Measurements from ENCODE around the gene FOSL1. TPM values are rescaled to one million over a fixed set of nuclear protein-coding genes. Genes with fewer than 3 reads are reported as not detected.

FOSL1 gene
- total RNA-seq, 1 donor from 2014 or later, result not detected

- Mint-ChIP-seq H3K9me3 (no peaks in the 10 kb centered on the region), H3K27ac (peak within 1 kb of the TSS; percentile 53), H3K4me3 (peak within 1 kb of the TSS; percentile 92), H3K27me3 (ENCODE audit: insufficient read depth, low read depth) (peaks cover 5% of the 10 kb centered on the region), H3K36me3 (peaks cover 10% of the 10 kb centered on the region), H3K4me1 (peaks cover 23% of the 10 kb centered on the region)
- Histone ChIP-seq H3K27ac (no peak within 1 kb of the TSS), H2AFZ (replicated peaks) (peak within 1 kb of the TSS; percentile 74), H3F3A (ENCODE audit: low read depth) (no peaks in the 10 kb centered on the region), H3K4me1 (peaks cover 10% of the 10 kb centered on the region), H3K4me3 (peak within 1 kb of the TSS; percentile 87), H3K4me2 (peak within 1 kb of the TSS; percentile 93), H3K9ac (peak within 1 kb of the TSS; percentile 89), H3K79me2 (ENCODE audit: low read depth) (peaks cover 21% of the 10 kb centered on the region), H3K36me3 (no peaks in the 10 kb centered on the region), H4K20me1 (ENCODE audit: low read depth) (peaks cover 12% of the 10 kb centered on the region), H3K9me3 (ENCODE audit: low read depth) (no peaks in the 10 kb centered on the region), H3K27me3 (no peaks in the 10 kb centered on the region)
- TF ChIP-seq EZH2 (IDR thresholded peaks at IDR 0.05) (no peak), EZH2phosphoT487 (IDR thresholded peaks at IDR 0.05) (no peak)
- TF ChIP-seq, protein P1, sequence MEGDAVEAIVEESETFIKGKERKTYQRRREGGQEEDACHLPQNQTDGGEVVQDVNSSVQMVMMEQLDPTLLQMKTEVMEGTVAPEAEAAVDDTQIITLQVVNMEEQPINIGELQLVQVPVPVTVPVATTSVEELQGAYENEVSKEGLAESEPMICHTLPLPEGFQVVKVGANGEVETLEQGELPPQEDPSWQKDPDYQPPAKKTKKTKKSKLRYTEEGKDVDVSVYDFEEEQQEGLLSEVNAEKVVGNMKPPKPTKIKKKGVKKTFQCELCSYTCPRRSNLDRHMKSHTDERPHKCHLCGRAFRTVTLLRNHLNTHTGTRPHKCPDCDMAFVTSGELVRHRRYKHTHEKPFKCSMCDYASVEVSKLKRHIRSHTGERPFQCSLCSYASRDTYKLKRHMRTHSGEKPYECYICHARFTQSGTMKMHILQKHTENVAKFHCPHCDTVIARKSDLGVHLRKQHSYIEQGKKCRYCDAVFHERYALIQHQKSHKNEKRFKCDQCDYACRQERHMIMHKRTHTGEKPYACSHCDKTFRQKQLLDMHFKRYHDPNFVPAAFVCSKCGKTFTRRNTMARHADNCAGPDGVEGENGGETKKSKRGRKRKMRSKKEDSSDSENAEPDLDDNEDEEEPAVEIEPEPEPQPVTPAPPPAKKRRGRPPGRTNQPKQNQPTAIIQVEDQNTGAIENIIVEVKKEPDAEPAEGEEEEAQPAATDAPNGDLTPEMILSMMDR (IDR thresholded peaks at IDR 0.05), result no peak
- peak; percentile 100 for DNase-seq (ENCODE audit: low spot score)
These were observed 19.0 kb upstream of the FOSL1 start, which contains the start of gene DRAP1 for GRCh38 chr11:65919141-65919572. Gene DRAP1 (plus strand): TSS chr11:65919426. CDS start chr11:65919502, 76 bp downstream.

DNA sequence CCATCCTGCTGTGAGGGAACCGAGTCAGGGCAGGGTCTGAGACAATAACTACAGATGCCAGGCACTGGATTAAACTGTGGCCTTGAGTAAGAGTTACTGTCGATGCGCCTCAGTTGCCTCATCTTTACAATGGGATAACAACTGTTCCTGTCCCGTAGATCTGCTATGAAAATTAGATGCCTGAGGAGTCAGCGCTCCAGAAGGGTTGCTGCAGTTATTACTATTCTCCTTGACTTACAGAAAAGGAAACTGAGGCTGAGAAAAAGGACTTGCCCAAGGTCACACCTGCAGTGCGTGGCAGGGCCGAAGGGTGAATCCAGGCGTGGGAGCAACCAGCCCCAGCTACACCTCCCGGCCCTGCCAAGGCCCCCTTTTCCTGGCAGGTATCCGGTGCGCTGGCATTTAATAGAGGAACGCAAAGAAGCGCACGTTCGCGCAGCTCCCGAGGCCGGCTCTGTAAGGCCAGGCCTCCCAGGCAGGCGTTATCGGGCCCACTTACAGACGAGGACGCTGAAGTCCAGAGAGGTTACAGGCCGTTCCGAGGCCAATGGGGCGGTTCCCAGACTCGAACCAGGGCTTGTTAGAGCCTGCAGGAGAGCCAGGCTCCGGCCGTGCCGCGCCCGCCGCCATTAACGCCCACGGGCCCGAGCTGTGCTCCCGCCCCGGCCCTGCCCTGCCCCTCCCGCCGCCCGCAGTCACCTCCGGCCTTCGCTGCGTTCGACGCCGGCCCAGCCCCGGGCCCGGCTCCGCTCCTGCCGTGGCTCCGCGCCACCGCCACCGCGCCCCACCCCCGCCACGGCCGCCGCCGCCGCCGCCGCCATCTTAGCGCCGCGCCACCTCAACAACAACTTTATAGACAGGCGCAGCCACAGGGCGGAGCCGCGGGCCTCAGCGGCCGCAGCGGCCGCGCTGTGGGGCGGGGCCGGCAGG is 18.3 kb upstream of the FOSL1 start, which contains the start of gene C11orf68:
TSS of gene C11orf68 (minus strand) at position 852 of the 930 bp plus-strand sequence. CDS start at position 821, 31 bp downstream.
- Histone ChIP-seq H4K20me1 (ENCODE audit: low read depth) (peaks cover 12% of the 10 kb centered on the region), H3K4me2 (peak within 1 kb of the TSS; percentile 93), H3F3A (ENCODE audit: low read depth) (no peaks in the 10 kb centered on the region), H3K9ac (peak within 1 kb of the TSS; percentile 89), H3K27ac (no peak within 1 kb of the TSS), H3K4me1 (peaks cover 10% of the 10 kb centered on the region), H2AFZ (replicated peaks) (peak within 1 kb of the TSS; percentile 74), H3K36me3 (no peaks in the 10 kb centered on the region), H3K9me3 (ENCODE audit: low read depth) (no peaks in the 10 kb centered on the region), H3K79me2 (ENCODE audit: low read depth) (peaks cover 21% of the 10 kb centered on the region), H3K27me3 (no peaks in the 10 kb centered on the region), H3K4me3 (peak within 1 kb of the TSS; percentile 87)
- Mint-ChIP-seq H3K36me3 (peaks cover 10% of the 10 kb centered on the region), H3K9me3 (no peaks in the 10 kb centered on the region), H3K27me3 (ENCODE audit: insufficient read depth, low read depth) (peaks cover 5% of the 10 kb centered on the region), H3K27ac (peak within 1 kb of the TSS; percentile 53), H3K4me1 (peaks cover 23% of the 10 kb centered on the region), H3K4me3 (peak within 1 kb of the TSS; percentile 92)
- DNase-seq (ENCODE audit: low spot score), result no peak
- TF ChIP-seq, protein P1 (IDR thresholded peaks at IDR 0.05), result peak; percentile 6
- no peak for TF ChIP-seq EZH2 (IDR thresholded peaks at IDR 0.05)

DNA sequence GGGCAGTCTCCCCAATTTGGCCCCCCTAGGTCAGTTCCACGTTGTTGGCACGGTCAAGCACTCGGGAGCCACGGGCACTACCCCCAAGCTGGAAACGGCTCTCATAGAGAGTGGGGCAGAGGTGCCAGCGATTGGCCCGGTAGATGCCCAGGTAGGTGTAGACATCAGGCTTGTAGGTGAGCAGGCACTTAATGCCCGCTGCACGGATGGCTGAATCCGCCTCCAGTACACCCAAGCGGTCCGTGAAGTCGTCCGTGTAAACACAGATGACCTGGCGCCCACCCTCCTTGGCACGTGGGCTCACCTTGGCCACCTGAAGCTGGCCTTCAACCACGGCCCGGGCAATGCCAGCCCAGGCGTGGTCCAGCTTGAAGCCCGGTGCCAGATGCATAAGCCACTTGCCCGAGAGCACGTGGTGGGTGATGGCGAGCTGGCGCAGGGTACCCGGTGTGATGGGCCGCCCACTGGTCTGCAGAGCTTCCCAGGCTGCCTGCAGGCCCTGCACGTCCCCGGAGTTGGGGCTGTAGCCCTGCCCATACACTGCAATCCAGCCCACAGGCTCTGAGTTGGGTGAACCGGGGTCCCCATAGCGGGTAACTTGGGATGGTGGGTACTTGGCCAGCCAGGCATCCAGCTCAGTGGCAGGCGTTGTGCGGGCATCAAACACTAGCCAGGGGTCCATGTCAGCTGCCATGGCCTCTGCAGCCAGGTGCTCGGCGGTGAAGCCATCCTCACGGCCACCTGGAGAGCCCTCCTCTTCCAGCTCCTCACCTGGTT is 17.4 kb upstream of the FOSL1 start:
- Histone ChIP-seq H3K9ac (peak overlapping the region; percentile 89), H3K4me1 (peaks cover 10% of the 10 kb centered on the region), H3K4me2 (peak overlapping the region; percentile 93), H3K79me2 (ENCODE audit: low read depth) (peaks cover 21% of the 10 kb centered on the region), H2AFZ (replicated peaks) (no peak overlapping the region), H4K20me1 (ENCODE audit: low read depth) (peaks cover 12% of the 10 kb centered on the region), H3K27ac (no peak overlapping the region), H3K4me3 (peak overlapping the region; percentile 85), H3K27me3 (no peaks in the 10 kb centered on the region), H3K36me3 (no peaks in the 10 kb centered on the region), H3K9me3 (ENCODE audit: low read depth) (no peaks in the 10 kb centered on the region), H3F3A (ENCODE audit: low read depth) (no peaks in the 10 kb centered on the region)
- peaks cover 8% of the 10 kb centered on the region for H3K36me3 Mint-ChIP-seq
- peak overlapping the region; percentile 92 for H3K4me3 Mint-ChIP-seq
- DNase-seq (ENCODE audit: low spot score), result no peak
- H3K27me3 Mint-ChIP-seq (ENCODE audit: insufficient read depth, low read depth), result peaks cover 5% of the 10 kb centered on the region
- H3K4me1 Mint-ChIP-seq, result peaks cover 23% of the 10 kb centered on the region
- no peak for TF ChIP-seq EZH2phosphoT487 (IDR thresholded peaks at IDR 0.05)
- TF ChIP-seq, protein P1 (IDR thresholded peaks at IDR 0.05), result no peak
- no peak for TF ChIP-seq EZH2 (IDR thresholded peaks at IDR 0.05)
- no peak overlapping the region for H3K27ac Mint-ChIP-seq
- H3K9me3 Mint-ChIP-seq, result no peaks in the 10 kb centered on the region

Measured in neural progenitor cell (in vitro differentiated cells).